HG02798 (cell line): ENCODE data around the gene STX10.
"Not testable (repeated sequence)": the region's sequence is repeated elsewhere in the genome, so short reads cannot be mapped to it uniquely, and the experiment has no call there.

Experiments used
- ATAC-seq: cut with Tn5 transposase; IDR thresholded peaks from one replicate; pipeline ENCODE4 v1.9.1; 2021; ENCODE audit warnings: mild to moderate bottlenecking; ENCODE audit not compliant: unreplicated experiment, poor library complexity

STX10 gene

GRCh38 chr19:13149173-13149627 is 975 bp downstream of the STX10 start:
- not testable (repeated sequence) for ATAC-seq

GRCh38 chr19:13146763-13147563 is 3.2 kb downstream of the STX10 start:
- ATAC-seq, result no peak

- ATAC-seq, result no peak
Measured at GRCh38 chr19:13139633-13140311, 10.4 kb downstream of the STX10 start.

GRCh38 chr19:13138916-13139198 is 11.3 kb downstream of the STX10 start:
- ATAC-seq, result no peak

- ATAC-seq, result no peak
Measured at GRCh38 chr19:13138171-13138915, 11.8 kb downstream of the STX10 start.

GRCh38 chr19:13137290-13137794 is 12.8 kb downstream of the STX10 start:
- ATAC-seq, result no peak

GRCh38 chr19:13135068-13136062 is 14.8 kb downstream of the STX10 start:
- no peak for ATAC-seq

GRCh38 chr19:13134626-13135025 is 15.5 kb downstream of the STX10 start:
- no peak for ATAC-seq

GRCh38 chr19:13133241-13133870 is 16.8 kb downstream of the STX10 start:
- no peak for ATAC-seq

- ATAC-seq, result no peak
Measured at GRCh38 chr19:13132471-13133180, 17.5 kb downstream of the STX10 start.

- no peak for ATAC-seq
Measured at GRCh38 chr19:13130886-13131490, 19.2 kb downstream of the STX10 start.

- ATAC-seq, result no peak
Measured at GRCh38 chr19:13129384-13129783, 20.8 kb downstream of the STX10 start.

- ATAC-seq, result no peak
Measured at GRCh38 chr19:13128583-13128982, 21.6 kb downstream of the STX10 start.

GRCh38 chr19:13127811-13128575 is 22.2 kb downstream of the STX10 start:
- ATAC-seq, result no peak

- ATAC-seq, result no peak
Measured at GRCh38 chr19:13127051-13127450, 23.1 kb downstream of the STX10 start.

GRCh38 chr19:13122980-13123957 is 26.9 kb downstream of the STX10 start:
- ATAC-seq, result no peak
